Activated CD4-positive, alpha-beta T cell treated with anti-CD3 and anti-CD28 coated beads, Interleukin-2, amount 50 U/mL, for 4 hours (primary cell): Measurements from ENCODE around the gene PRDM16.

ENCODE experiments used
- DNase-seq, 2 experiments: peaks; one replicate each; pipeline ENCODE4 v3.0.0-alpha.2; 2020

Gene PRDM16

GRCh38 chr1:3056641-3057040 lies 12.4 kb upstream of the PRDM16 start:
- DNase-seq: no peak

GRCh38 chr1:3058263-3059030 lies 10.6 kb upstream of the PRDM16 start:
- DNase-seq: no peak

GRCh38 chr1:3060127-3060526 lies 8.9 kb upstream of the PRDM16 start:
- no peak for DNase-seq

- no peak for DNase-seq
Observed at GRCh38 chr1:3060601-3061551, 8.1 kb upstream of the PRDM16 start.

GRCh38 chr1:3061566-3061965 lies 7.4 kb upstream of the PRDM16 start:
- no peak for DNase-seq

- no peak for DNase-seq
Observed at GRCh38 chr1:3061981-3062615, 6.9 kb upstream of the PRDM16 start.

- no peak for DNase-seq
Observed at GRCh38 chr1:3062616-3063378, 6.2 kb upstream of the PRDM16 start.

- DNase-seq: no peak
Observed at GRCh38 chr1:3063379-3064295, 5.4 kb upstream of the PRDM16 start.

- DNase-seq: no peak
Observed at GRCh38 chr1:3064296-3064850, 4.6 kb upstream of the PRDM16 start.

GRCh38 chr1:3064901-3065300 lies 4.1 kb upstream of the PRDM16 start:
- no peak for DNase-seq

GRCh38 chr1:3065396-3065795 lies 3.6 kb upstream of the PRDM16 start:
- no peak for DNase-seq

- no peak for DNase-seq
Observed at GRCh38 chr1:3065797-3066196, 3.2 kb upstream of the PRDM16 start.

GRCh38 chr1:3066250-3066711 lies 2.7 kb upstream of the PRDM16 start:
- DNase-seq: no peak

GRCh38 chr1:3066826-3067225 lies 2.2 kb upstream of the PRDM16 start:
- DNase-seq: no peak

- DNase-seq: no peak
Observed at GRCh38 chr1:3067301-3067670, 1.7 kb upstream of the PRDM16 start.

GRCh38 chr1:3067671-3068563 lies 1.1 kb upstream of the PRDM16 start:
- DNase-seq: no peak

- no peak for DNase-seq
Observed at GRCh38 chr1:3069491-3070308, 697 bp downstream of the PRDM16 start.

- DNase-seq: no peak
Observed at GRCh38 chr1:3070309-3070643, 1.3 kb downstream of the PRDM16 start.
